ENCODE data around the gene EML4.

The EML4 gene

GRCh38 chr2:42342795-42343241, 173.7 kb downstream of the EML4 start:
- no peak for TF ChIP-seq GATA2 (IDR thresholded peaks at IDR 0.05; ENCODE audit: low read depth, low read length)
- TF ChIP-seq GATA3 (IDR thresholded peaks at IDR 0.05; ENCODE audit: low read depth, low read length) = no peak

- TF ChIP-seq GATA3 (IDR thresholded peaks at IDR 0.05; ENCODE audit: low read depth, low read length) (no peak), GATA2 (IDR thresholded peaks at IDR 0.05; ENCODE audit: low read depth, low read length) (no peak)
Observed at GRCh38 chr2:42345986-42346385, 176.8 kb downstream of the EML4 start.

- TF ChIP-seq GATA3 (IDR thresholded peaks at IDR 0.05; ENCODE audit: low read depth, low read length) (no peak), GATA2 (IDR thresholded peaks at IDR 0.05; ENCODE audit: low read depth, low read length) (no peak)
Observed at GRCh38 chr2:42348113-42348805, 179.1 kb downstream of the EML4 start.

GRCh38 chr2:42350434-42351063, 181.4 kb downstream of the EML4 start:
- TF ChIP-seq GATA2 (IDR thresholded peaks at IDR 0.05; ENCODE audit: low read depth, low read length) = no peak
- no peak for TF ChIP-seq GATA3 (IDR thresholded peaks at IDR 0.05; ENCODE audit: low read depth, low read length)

- TF ChIP-seq GATA2 (IDR thresholded peaks at IDR 0.05; ENCODE audit: low read depth, low read length) = no peak
- TF ChIP-seq GATA3 (IDR thresholded peaks at IDR 0.05; ENCODE audit: low read depth, low read length) = no peak
Observed at GRCh38 chr2:42351864-42352263, 182.7 kb downstream of the EML4 start.

GRCh38 chr2:42353792-42354429, 184.8 kb downstream of the EML4 start:
- TF ChIP-seq GATA3 (IDR thresholded peaks at IDR 0.05; ENCODE audit: low read depth, low read length) (no peak), GATA2 (IDR thresholded peaks at IDR 0.05; ENCODE audit: low read depth, low read length) (no peak)

GRCh38 chr2:42359304-42359964, 190.3 kb downstream of the EML4 start:
- TF ChIP-seq GATA2 (IDR thresholded peaks at IDR 0.05; ENCODE audit: low read depth, low read length) = 0 out of 2 replicates have a peak, but pooled peaks have one; percentile 41
- no peak for TF ChIP-seq GATA3 (IDR thresholded peaks at IDR 0.05; ENCODE audit: low read depth, low read length)

GRCh38 chr2:42359965-42360483, 190.9 kb downstream of the EML4 start:
- TF ChIP-seq GATA3 (IDR thresholded peaks at IDR 0.05; ENCODE audit: low read depth, low read length) (no peak), GATA2 (IDR thresholded peaks at IDR 0.05; ENCODE audit: low read depth, low read length) (no peak; the same call in 1 of the 2 replicates)

GRCh38 chr2:42360493-42360889, 191.3 kb downstream of the EML4 start:
- no peak for TF ChIP-seq GATA2 (IDR thresholded peaks at IDR 0.05; ENCODE audit: low read depth, low read length)
- TF ChIP-seq GATA3 (IDR thresholded peaks at IDR 0.05; ENCODE audit: low read depth, low read length) = no peak

- TF ChIP-seq GATA2 (IDR thresholded peaks at IDR 0.05; ENCODE audit: low read depth, low read length) = no peak
- TF ChIP-seq GATA3 (IDR thresholded peaks at IDR 0.05; ENCODE audit: low read depth, low read length) = no peak
Observed at GRCh38 chr2:42360890-42361727, 192.0 kb downstream of the EML4 start, which contains the start of gene COX7A2L. TSS of gene COX7A2L (minus strand) at chr2:42361217. CDS start at chr2:42361161, 56 bp downstream.

- no peak for TF ChIP-seq GATA2 (IDR thresholded peaks at IDR 0.05; ENCODE audit: low read depth, low read length)
- no peak for TF ChIP-seq GATA3 (IDR thresholded peaks at IDR 0.05; ENCODE audit: low read depth, low read length)
Observed at GRCh38 chr2:42361728-42362283, 192.7 kb downstream of the EML4 start.

GRCh38 chr2:42363413-42363812, 194.3 kb downstream of the EML4 start:
- TF ChIP-seq GATA3 (IDR thresholded peaks at IDR 0.05; ENCODE audit: low read depth, low read length) (no peak), GATA2 (IDR thresholded peaks at IDR 0.05; ENCODE audit: low read depth, low read length) (no peak)

GRCh38 chr2:42364658-42365057, 195.5 kb downstream of the EML4 start:
- TF ChIP-seq GATA2 (IDR thresholded peaks at IDR 0.05; ENCODE audit: low read depth, low read length) = no peak
- TF ChIP-seq GATA3 (IDR thresholded peaks at IDR 0.05; ENCODE audit: low read depth, low read length) = no peak

Measured in SH-SY5Y (cell line).